ENCODE results near the gene KANTR. TPM values are rescaled to one million over a fixed set of nuclear protein-coding genes. Genes with fewer than 3 reads are reported as not detected.

The KANTR gene
- total RNA-seq, 1 experiment from 2014 or later = 9.7 TPM

- Histone ChIP-seq H3K4me1 (ENCODE audit: insufficient read depth, low read length) (no peaks in the 10 kb centered on the region), H3K4me2 (ENCODE audit: low read length) (no peak overlapping the region), H4K20me1 (ENCODE audit: low read length) (no peaks in the 10 kb centered on the region), H3F3A (ENCODE audit: low read length, unreplicated experiment) (no peaks in the 10 kb centered on the region), H3K36me3 (ENCODE audit: low read depth, low read length) (no peaks in the 10 kb centered on the region), H3K9ac (ENCODE audit: low read length) (no peak overlapping the region), H3K79me2 (ENCODE audit: low read length) (no peaks in the 10 kb centered on the region), H3K9me3 (ENCODE audit: low read length) (no peaks in the 10 kb centered on the region), H3K9me2 (replicated peaks; ENCODE audit: low read length) (no peaks in the 10 kb centered on the region), H3K27ac (ENCODE audit: low read length) (no peak overlapping the region), H3K4me3 (ENCODE audit: low read length) (no peak overlapping the region), H2AFZ (ENCODE audit: low read length) (no peak overlapping the region), H3K27me3 (ENCODE audit: low read length) (no peaks in the 10 kb centered on the region)
- CTCF ChIA-PET = no interaction called here
- POLR2A ChIA-PET (ENCODE audit: unreplicated experiment) = no interaction called here
- intact Hi-C loops (cut with micrococcal nuclease) = no loop called here
- BruUV-seq (replicated peaks) = no TSS peak
- TF ChIP-seq EZH2phosphoT487 (IDR thresholded peaks at IDR 0.05; ENCODE audit: borderline replicate concordance, low read length) (no peak), EZH2 (IDR thresholded peaks at IDR 0.05; ENCODE audit: low read length, unreplicated experiment) (no peak), CTCF (conservative IDR thresholded peaks at IDR 0.05; ENCODE audit: low read depth, low read length) (no peak)
- no peak for ATAC-seq
- DNase-seq = no peak
Measured at GRCh38 chrX:53166103-53166502, 72.2 kb downstream of the KANTR start.

- POLR2A ChIA-PET (ENCODE audit: unreplicated experiment) = no interaction called here
- BruUV-seq (replicated peaks) = no TSS peak
- intact Hi-C loops (cut with micrococcal nuclease) = no loop called here
Measured at GRCh38 chrX:53171356-53171755, 77.4 kb downstream of the KANTR start.

More at GRCh38 chrX:53171356-53171755, 77.4 kb downstream of the KANTR start:
- Histone ChIP-seq H3K4me2 (ENCODE audit: low read length) (no peak overlapping the region), H3F3A (ENCODE audit: low read length, unreplicated experiment) (no peaks in the 10 kb centered on the region), H3K9me3 (ENCODE audit: low read length) (0 out of 2 replicates have a peak, but pooled peaks cover under 1% of the 10 kb centered on the region), H4K20me1 (ENCODE audit: low read length) (no peaks in the 10 kb centered on the region), H3K79me2 (ENCODE audit: low read length) (no peaks in the 10 kb centered on the region), H3K27me3 (ENCODE audit: low read length) (no peaks in the 10 kb centered on the region), H3K36me3 (ENCODE audit: low read depth, low read length) (no peaks in the 10 kb centered on the region; the same call in 1 of the 2 replicates), H3K4me1 (ENCODE audit: insufficient read depth, low read length) (no peaks in the 10 kb centered on the region), H3K4me3 (ENCODE audit: low read length) (no peak overlapping the region), H3K27ac (ENCODE audit: low read length) (no peak overlapping the region), H2AFZ (ENCODE audit: low read length) (no peak overlapping the region), H3K9ac (ENCODE audit: low read length) (no peak overlapping the region), H3K9me2 (replicated peaks; ENCODE audit: low read length) (no peaks in the 10 kb centered on the region)
- no peak for TF ChIP-seq CTCF (conservative IDR thresholded peaks at IDR 0.05; ENCODE audit: low read depth, low read length)
- no peak for TF ChIP-seq EZH2 (IDR thresholded peaks at IDR 0.05; ENCODE audit: low read length, unreplicated experiment)
- no peak for TF ChIP-seq EZH2phosphoT487 (IDR thresholded peaks at IDR 0.05; ENCODE audit: borderline replicate concordance, low read length)
- CTCF ChIA-PET = no interaction called here
- ATAC-seq (no peak), DNase-seq (no peak)

Other genes with a start within 250 kb of the KANTR start
- gene XAGE3, start 226.1 kb upstream of the KANTR start, total RNA-seq (2014; rRNA removed) = not detected in 2 replicates
- gene FAM156B, start 196.8 kb upstream of the KANTR start, total RNA-seq (2014; rRNA removed) = 35.1 and 45.5 TPM in 2 replicates
- gene FAM156A, start 135.6 kb upstream of the KANTR start, total RNA-seq (2014; rRNA removed) = 8.2 and 21.1 TPM in 2 replicates
- gene GPR173, start 45.4 kb upstream of the KANTR start, total RNA-seq (2014; rRNA removed) = 1.6 and 2.2 TPM in 2 replicates
- gene TSPYL2, start 11.8 kb upstream of the KANTR start, total RNA-seq (2014; rRNA removed) = 22.4 and 23.2 TPM in 2 replicates
- gene KDM5C, start 131.1 kb downstream of the KANTR start, total RNA-seq (2014; rRNA removed) = 89.8 and 159 TPM in 2 replicates
- 8.5 and 19.3 TPM in 2 replicates for gene IQSEC2, start 187.4 kb downstream of the KANTR start, total RNA-seq (2014; rRNA removed)

Data from PC-3 (cell line).